IPS-NIHi11 (cell line): Measurements from ENCODE around the gene TTLL5.

ENCODE experiments used
- DNase-seq: peaks from one replicate; pipeline ENCODE4 v3.0.0; 2012; ENCODE audit warnings: mixed read lengths, low spot score

The TTLL5 gene

GRCh38 chr14:75871181-75871880 lies 210.3 kb downstream of the TTLL5 start:
- no peak for DNase-seq

GRCh38 chr14:75875958-75876357 lies 214.9 kb downstream of the TTLL5 start:
- DNase-seq, result no peak

- DNase-seq, result no peak
These were observed 215.5 kb downstream of the TTLL5 start for GRCh38 chr14:75876530-75876929.

- DNase-seq, result no peak
These were observed 216.2 kb downstream of the TTLL5 start for GRCh38 chr14:75877292-75877691.

- no peak for DNase-seq
These were observed 216.8 kb downstream of the TTLL5 start for GRCh38 chr14:75877884-75878283.

- DNase-seq, result no peak
These were observed 218.0 kb downstream of the TTLL5 start for GRCh38 chr14:75879031-75879430.

GRCh38 chr14:75880512-75880911 lies 219.5 kb downstream of the TTLL5 start:
- DNase-seq, result peak; percentile 20

- DNase-seq, result no peak
These were observed 220.9 kb downstream of the TTLL5 start for GRCh38 chr14:75881994-75882393.

- peak; percentile 25 for DNase-seq
These were observed 223.2 kb downstream of the TTLL5 start for GRCh38 chr14:75884198-75884611.

GRCh38 chr14:75885829-75886228 lies 224.8 kb downstream of the TTLL5 start:
- no peak for DNase-seq

GRCh38 chr14:75886636-75887348 lies 225.7 kb downstream of the TTLL5 start:
- no peak for DNase-seq

- no peak for DNase-seq
These were observed 227.9 kb downstream of the TTLL5 start for GRCh38 chr14:75888945-75889344.

GRCh38 chr14:75896341-75896740 lies 235.3 kb downstream of the TTLL5 start:
- no peak for DNase-seq

- no peak for DNase-seq
These were observed 243.3 kb downstream of the TTLL5 start for GRCh38 chr14:75904311-75904710.

- no peak for DNase-seq
These were observed 244.3 kb downstream of the TTLL5 start for GRCh38 chr14:75905147-75905904.

- DNase-seq, result no peak
These were observed 245.2 kb downstream of the TTLL5 start for GRCh38 chr14:75906228-75906627.

GRCh38 chr14:75906680-75907280 lies 245.7 kb downstream of the TTLL5 start:
- peak; percentile 59 for DNase-seq

GRCh38 chr14:75907756-75908359 lies 246.8 kb downstream of the TTLL5 start:
- no peak for DNase-seq

GRCh38 chr14:75909630-75910029 lies 248.6 kb downstream of the TTLL5 start:
- DNase-seq, result no peak

GRCh38 chr14:75910048-75910447 lies 249.0 kb downstream of the TTLL5 start:
- no peak for DNase-seq

GRCh38 chr14:75911883-75912282 lies 250.8 kb downstream of the TTLL5 start:
- peak; percentile 80 for DNase-seq

GRCh38 chr14:75913183-75913582 lies 252.1 kb downstream of the TTLL5 start:
- DNase-seq, result no peak
